Fibroblast of lung (primary cell): Measurements from ENCODE around the gene WFDC2. TPM values are rescaled to one million over a fixed set of nuclear protein-coding genes. Genes with fewer than 3 reads are reported as not detected.

Experiments
- DNase-seq, 2 donors: peaks; one replicate each; pipeline versions ENCODE4 v3.0.0 to v3.0.0-alpha.2; 2010; ENCODE audit warnings: low read depth in 2 of 2
- H2AFZ ChIP-seq: 2 replicates; pipeline ENCODE4 v1.5.1; 2012; ENCODE audit warnings: low read length, control low read depth, inconsistent platforms
- H3K27ac ChIP-seq: 2 replicates; pipeline ENCODE4 v1.5.1; 2011; ENCODE audit warnings: low read length, control low read depth; ENCODE audit not compliant: insufficient read depth
- H3K27me3 ChIP-seq: 2 replicates; pipeline ENCODE4 v1.5.1; 2011; ENCODE audit warnings: mild to moderate bottlenecking, low read length; ENCODE audit not compliant: control insufficient read depth, insufficient read depth
- H3K36me3 ChIP-seq: 2 replicates; pipeline ENCODE4 v1.5.1; 2011; ENCODE audit warnings: low read length; ENCODE audit not compliant: control insufficient read depth, insufficient read depth
- H3K4me1 ChIP-seq: 2 replicates; pipeline ENCODE4 v1.5.1; 2011; ENCODE audit warnings: low read length; ENCODE audit not compliant: control insufficient read depth, insufficient read depth; ENCODE audit errors: extremely low read depth
- H3K4me2 ChIP-seq: 2 replicates; pipeline ENCODE4 v1.5.1; 2011; ENCODE audit warnings: low read length, control low read depth; ENCODE audit not compliant: insufficient read depth; ENCODE audit errors: extremely low read depth
- H3K4me3 ChIP-seq, 4 experiments: fragments of 200-600 bp in 1 of 4; sonication (generic) in 1 of 4; replicated peaks in 1 of 4; 2 replicates each; pipeline ENCODE4 v1.5.1; 2011 to 2016; ENCODE audit warnings: low read length in 4 of 4, low read depth in 3 of 4, mild to moderate bottlenecking in 3 of 4, control low read depth in 2 of 4, inconsistent platforms in 1 of 4, mixed read lengths in 1 of 4; ENCODE audit not compliant: insufficient read depth in 1 of 4; ENCODE audit errors: control extremely low read depth in 1 of 4
- H3K79me2 ChIP-seq: 2 replicates; pipeline ENCODE4 v1.5.1; 2012; ENCODE audit warnings: mild to moderate bottlenecking, low read length, inconsistent platforms; ENCODE audit not compliant: control insufficient read depth, insufficient read depth
- H3K9ac ChIP-seq: 2 replicates; pipeline ENCODE4 v1.5.1; 2011; ENCODE audit warnings: mild to moderate bottlenecking, low read length, control low read depth; ENCODE audit not compliant: insufficient read depth
- H3K9me3 ChIP-seq: 2 replicates; pipeline ENCODE4 v1.5.1; 2012; ENCODE audit warnings: low read depth, low read length; ENCODE audit not compliant: control insufficient read depth, insufficient read depth
- H4K20me1 ChIP-seq: 2 replicates; pipeline ENCODE4 v1.5.1; 2011; ENCODE audit warnings: low read length; ENCODE audit not compliant: control insufficient read depth, insufficient read depth; ENCODE audit errors: extremely low read depth
- CTCF ChIP-seq, 2 donors: IDR thresholded peaks in 1 of 2; conservative IDR thresholded peaks in 1 of 2; 1 replicate in 1 of 2; 2 replicates in 1 of 2; pipeline ENCODE4 v1.5.1; 2011 to 2012; ENCODE audit warnings: low read length in 2 of 2, control low read depth in 1 of 2, inconsistent platforms in 1 of 2, low read depth in 1 of 2, mild to moderate bottlenecking in 1 of 2
- EZH2 ChIP-seq: IDR thresholded peaks from 2 replicates; pipeline ENCODE4 v1.5.1; 2012; ENCODE audit warnings: low read length, control low read depth, mild to moderate bottlenecking; ENCODE audit errors: missing control alignments
- polyA plus RNA-seq, 2 donors: library from polyadenylated mRNA; depleted of rRNA in 1 of 2; stranded (reverse) in 1 of 2; unstranded in 1 of 2; fragments of >200 nt; gene quantifications; 2 replicates each; pipeline ENCODE4 v1.2.1, GENCODE V29; 2011 to 2012; ENCODE audit warnings: missing spikeins in 1 of 2
- total RNA-seq: library from RNA; depleted of rRNA; stranded (reverse); fragments of >200 nt; gene quantifications from 2 replicates; pipeline ENCODE4 v1.2.1, GENCODE V29; 2014

WFDC2 gene
- total and polyA plus RNA-seq, 2 donors (not counting 1 experiment from before 2014, with no cell fraction given), result not detected

- no peak overlapping the region for H3K9ac ChIP-seq
- no peak for TF ChIP-seq EZH2
- H2AFZ ChIP-seq, result no peak overlapping the region
- no peak overlapping the region for H3K4me2 ChIP-seq
- peaks cover 5% of the 10 kb centered on the region for H3K27me3 ChIP-seq
- H3K4me3 ChIP-seq, result no peak overlapping the region
- no peak overlapping the region for H3K27ac ChIP-seq
- H3K36me3 ChIP-seq, result no peaks in the 10 kb centered on the region
- no peaks in the 10 kb centered on the region for H3K79me2 ChIP-seq
- no peaks in the 10 kb centered on the region for H3K4me1 ChIP-seq
- no peaks in the 10 kb centered on the region for H3K9me3 ChIP-seq
- no peak for DNase-seq
- H4K20me1 ChIP-seq, result no peaks in the 10 kb centered on the region
These were observed 15.1 kb downstream of the WFDC2 start for GRCh38 chr20:45484676-45485075.

- H3K36me3 ChIP-seq, result no peaks in the 10 kb centered on the region
- H3K9ac ChIP-seq, result no peak overlapping the region
- H2AFZ ChIP-seq, result no peak overlapping the region
- no peaks in the 10 kb centered on the region for H3K4me1 ChIP-seq
- no peak overlapping the region for H3K27ac ChIP-seq
- H3K4me3 ChIP-seq, result no peak overlapping the region
- H3K9me3 ChIP-seq, result no peaks in the 10 kb centered on the region
- no peak for DNase-seq
- no peak overlapping the region for H3K4me2 ChIP-seq
- no peaks in the 10 kb centered on the region for H4K20me1 ChIP-seq
- peaks cover 5% of the 10 kb centered on the region for H3K27me3 ChIP-seq
- TF ChIP-seq CTCF (conservative IDR thresholded peaks at IDR 0.05 in 1 of 2, IDR thresholded peaks at IDR 0.05 in 1 of 2; ENCODE audit: low read depth in 1 of 2, low read length in 2 of 2) (no peak), EZH2 (no peak)
- no peaks in the 10 kb centered on the region for H3K79me2 ChIP-seq
These were observed 15.8 kb downstream of the WFDC2 start for GRCh38 chr20:45485388-45485787.

- no peaks in the 10 kb centered on the region for H3K4me1 ChIP-seq
- no peaks in the 10 kb centered on the region for H3K36me3 ChIP-seq
- no peak overlapping the region for H3K4me2 ChIP-seq
- no peaks in the 10 kb centered on the region for H3K79me2 ChIP-seq
- DNase-seq, result no peak
- H4K20me1 ChIP-seq, result no peaks in the 10 kb centered on the region
- H3K9me3 ChIP-seq, result no peaks in the 10 kb centered on the region
- no peak overlapping the region for H2AFZ ChIP-seq
- TF ChIP-seq CTCF (conservative IDR thresholded peaks at IDR 0.05 in 1 of 2, IDR thresholded peaks at IDR 0.05 in 1 of 2; ENCODE audit: low read depth in 1 of 2, low read length in 2 of 2) (no peak), EZH2 (no peak)
- H3K9ac ChIP-seq, result no peak overlapping the region
- H3K27me3 ChIP-seq, result peaks cover 5% of the 10 kb centered on the region
- H3K4me3 ChIP-seq, result no peak overlapping the region
- H3K27ac ChIP-seq, result no peak overlapping the region
These were observed 17.7 kb downstream of the WFDC2 start for GRCh38 chr20:45487231-45487635.
